Fibroblast of lung (primary cell): Measurements from ENCODE around the gene ARAP3. TPM values are rescaled to one million over a fixed set of nuclear protein-coding genes. Genes with fewer than 3 reads are reported as not detected.

Experiments used
- DNase-seq, 2 donors: peaks; one replicate each; pipeline versions ENCODE4 v3.0.0 to v3.0.0-alpha.2; 2010; ENCODE audit warnings: low read depth in 2 of 2
- H2AFZ ChIP-seq: 2 replicates; pipeline ENCODE4 v1.5.1; 2012; ENCODE audit warnings: low read length, control low read depth, inconsistent platforms
- H3K27ac ChIP-seq: 2 replicates; pipeline ENCODE4 v1.5.1; 2011; ENCODE audit warnings: low read length, control low read depth; ENCODE audit not compliant: insufficient read depth
- H3K27me3 ChIP-seq: 2 replicates; pipeline ENCODE4 v1.5.1; 2011; ENCODE audit warnings: mild to moderate bottlenecking, low read length; ENCODE audit not compliant: control insufficient read depth, insufficient read depth
- H3K36me3 ChIP-seq: 2 replicates; pipeline ENCODE4 v1.5.1; 2011; ENCODE audit warnings: low read length; ENCODE audit not compliant: control insufficient read depth, insufficient read depth
- H3K4me1 ChIP-seq: 2 replicates; pipeline ENCODE4 v1.5.1; 2011; ENCODE audit warnings: low read length; ENCODE audit not compliant: control insufficient read depth, insufficient read depth; ENCODE audit errors: extremely low read depth
- H3K4me2 ChIP-seq: 2 replicates; pipeline ENCODE4 v1.5.1; 2011; ENCODE audit warnings: low read length, control low read depth; ENCODE audit not compliant: insufficient read depth; ENCODE audit errors: extremely low read depth
- H3K4me3 ChIP-seq, 4 experiments: fragments of 200-600 bp in 1 of 4; sonication (generic) in 1 of 4; replicated peaks in 1 of 4; 2 replicates each; pipeline ENCODE4 v1.5.1; 2011 to 2016; ENCODE audit warnings: low read length in 4 of 4, low read depth in 3 of 4, mild to moderate bottlenecking in 3 of 4, control low read depth in 2 of 4, inconsistent platforms in 1 of 4, mixed read lengths in 1 of 4; ENCODE audit not compliant: insufficient read depth in 1 of 4; ENCODE audit errors: control extremely low read depth in 1 of 4
- H3K79me2 ChIP-seq: 2 replicates; pipeline ENCODE4 v1.5.1; 2012; ENCODE audit warnings: mild to moderate bottlenecking, low read length, inconsistent platforms; ENCODE audit not compliant: control insufficient read depth, insufficient read depth
- H3K9ac ChIP-seq: 2 replicates; pipeline ENCODE4 v1.5.1; 2011; ENCODE audit warnings: mild to moderate bottlenecking, low read length, control low read depth; ENCODE audit not compliant: insufficient read depth
- H3K9me3 ChIP-seq: 2 replicates; pipeline ENCODE4 v1.5.1; 2012; ENCODE audit warnings: low read depth, low read length; ENCODE audit not compliant: control insufficient read depth, insufficient read depth
- H4K20me1 ChIP-seq: 2 replicates; pipeline ENCODE4 v1.5.1; 2011; ENCODE audit warnings: low read length; ENCODE audit not compliant: control insufficient read depth, insufficient read depth; ENCODE audit errors: extremely low read depth
- CTCF ChIP-seq, 2 donors: IDR thresholded peaks in 1 of 2; conservative IDR thresholded peaks in 1 of 2; 1 replicate in 1 of 2; 2 replicates in 1 of 2; pipeline ENCODE4 v1.5.1; 2011 to 2012; ENCODE audit warnings: low read length in 2 of 2, control low read depth in 1 of 2, inconsistent platforms in 1 of 2, low read depth in 1 of 2, mild to moderate bottlenecking in 1 of 2
- EZH2 ChIP-seq: IDR thresholded peaks from 2 replicates; pipeline ENCODE4 v1.5.1; 2012; ENCODE audit warnings: low read length, control low read depth, mild to moderate bottlenecking; ENCODE audit errors: missing control alignments
- polyA plus RNA-seq, 2 donors: library from polyadenylated mRNA; depleted of rRNA in 1 of 2; stranded (reverse) in 1 of 2; unstranded in 1 of 2; fragments of >200 nt; gene quantifications; 2 replicates each; pipeline ENCODE4 v1.2.1, GENCODE V29; 2011 to 2012; ENCODE audit warnings: missing spikeins in 1 of 2
- total RNA-seq: library from RNA; depleted of rRNA; stranded (reverse); fragments of >200 nt; gene quantifications from 2 replicates; pipeline ENCODE4 v1.2.1, GENCODE V29; 2014

ARAP3 gene
- total and polyA plus RNA-seq, 2 donors (not counting 1 experiment from before 2014, with no cell fraction given): 2.9 to 3.8 TPM

DNA sequence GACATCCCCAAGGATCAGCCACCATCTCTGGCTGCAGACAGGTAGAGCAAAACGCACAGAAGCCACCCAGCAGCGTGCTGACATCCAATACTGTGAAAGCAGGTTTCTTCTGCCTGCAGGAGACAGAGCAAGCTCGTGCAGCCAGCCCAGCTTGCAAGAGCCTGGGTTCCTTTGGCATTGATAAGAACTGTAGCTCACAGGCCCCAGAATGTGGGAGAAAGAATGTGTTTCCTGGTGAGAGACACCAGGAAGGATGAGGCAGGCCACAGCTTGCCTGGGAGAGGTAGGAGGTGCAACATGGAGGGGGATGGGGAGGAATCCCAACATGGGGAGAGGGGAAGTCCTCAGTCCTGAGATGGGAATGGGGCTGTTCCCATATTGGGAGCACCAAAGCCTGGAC, 34.0 kb upstream of the ARAP3 start:
- Histone ChIP-seq H3K4me3 (no peak overlapping the region), H3K4me1 (no peaks in the 10 kb centered on the region), H3K27ac (no peak overlapping the region), H3K27me3 (peaks cover 7% of the 10 kb centered on the region), H3K4me2 (no peak overlapping the region), H3K79me2 (no peaks in the 10 kb centered on the region), H2AFZ (no peak overlapping the region), H3K9ac (no peak overlapping the region), H3K36me3 (no peaks in the 10 kb centered on the region), H4K20me1 (no peaks in the 10 kb centered on the region), H3K9me3 (no peaks in the 10 kb centered on the region)
- no peak for TF ChIP-seq CTCF (conservative IDR thresholded peaks at IDR 0.05 in 1 of 2, IDR thresholded peaks at IDR 0.05 in 1 of 2; ENCODE audit: low read depth in 1 of 2, low read length in 2 of 2)
- no peak for TF ChIP-seq EZH2
- DNase-seq: no peak

- no peak for DNase-seq
- no peak overlapping the region for H2AFZ ChIP-seq
- H4K20me1 ChIP-seq: no peaks in the 10 kb centered on the region
- no peaks in the 10 kb centered on the region for H3K36me3 ChIP-seq
- peaks cover 7% of the 10 kb centered on the region for H3K27me3 ChIP-seq
- H3K9ac ChIP-seq: no peak overlapping the region
- no peaks in the 10 kb centered on the region for H3K79me2 ChIP-seq
- H3K9me3 ChIP-seq: no peaks in the 10 kb centered on the region
- no peak overlapping the region for H3K4me3 ChIP-seq
- H3K4me1 ChIP-seq: no peaks in the 10 kb centered on the region
- TF ChIP-seq CTCF (conservative IDR thresholded peaks at IDR 0.05 in 1 of 2, IDR thresholded peaks at IDR 0.05 in 1 of 2; ENCODE audit: low read depth in 1 of 2, low read length in 2 of 2): no peak
- TF ChIP-seq EZH2: no peak
- H3K27ac ChIP-seq: no peak overlapping the region
- no peak overlapping the region for H3K4me2 ChIP-seq
Measured at GRCh38 chr5:141715346-141715905, 33.4 kb upstream of the ARAP3 start.

DNA sequence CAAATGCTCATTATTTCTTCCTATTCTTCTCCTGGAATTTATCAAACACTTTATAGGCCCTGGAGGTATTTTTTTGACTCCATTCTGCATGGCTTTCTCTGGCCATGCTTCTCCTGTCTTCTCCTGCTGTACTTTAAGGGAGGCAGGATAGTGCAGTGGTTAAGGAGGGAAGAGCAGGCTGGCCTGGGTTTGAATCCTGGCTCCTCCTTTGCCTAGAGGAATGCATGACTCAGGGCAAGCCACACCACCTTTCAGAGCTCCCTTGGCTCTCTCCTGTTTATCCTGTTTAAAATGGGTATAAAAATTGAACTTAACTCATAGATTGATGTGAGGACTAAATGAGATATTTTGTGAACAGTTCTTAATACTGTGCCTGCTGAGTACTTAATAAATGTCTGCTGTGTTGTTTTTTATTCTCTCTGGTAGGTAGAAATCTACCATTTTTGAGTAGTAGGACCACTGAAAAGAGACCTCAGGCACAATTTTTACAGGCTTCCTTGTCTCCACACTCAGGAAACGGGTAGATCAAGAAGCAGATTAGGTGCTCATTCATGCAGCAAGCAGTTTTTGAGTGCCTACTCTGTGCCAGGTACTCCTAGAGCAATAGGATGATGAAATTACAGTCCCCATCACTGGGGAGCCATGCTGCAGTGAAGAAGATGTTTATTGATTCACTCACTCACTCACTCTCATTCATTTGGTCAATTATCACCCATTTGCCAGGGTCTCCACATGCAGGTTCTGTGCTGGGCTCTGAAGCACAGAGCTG, 32.7 kb upstream of the ARAP3 start:
- no peak for TF ChIP-seq EZH2
- no peak for TF ChIP-seq CTCF (conservative IDR thresholded peaks at IDR 0.05 in 1 of 2, IDR thresholded peaks at IDR 0.05 in 1 of 2; ENCODE audit: low read depth in 1 of 2, low read length in 2 of 2)
- no peak overlapping the region for H3K27ac ChIP-seq
- no peaks in the 10 kb centered on the region for H3K36me3 ChIP-seq
- H3K4me3 ChIP-seq: no peak overlapping the region
- no peak overlapping the region for H3K4me2 ChIP-seq
- H3K9me3 ChIP-seq: no peaks in the 10 kb centered on the region
- no peak overlapping the region for H2AFZ ChIP-seq
- H3K27me3 ChIP-seq: peaks cover 9% of the 10 kb centered on the region
- no peaks in the 10 kb centered on the region for H3K4me1 ChIP-seq
- no peak for DNase-seq
- no peak overlapping the region for H3K9ac ChIP-seq
- H3K79me2 ChIP-seq: no peaks in the 10 kb centered on the region
- no peaks in the 10 kb centered on the region for H4K20me1 ChIP-seq
